Right cardiac atrium (tissue), 5 donors: ENCODE measurements around the gene ATP5MK. TPM values are rescaled to one million over a fixed set of nuclear protein-coding genes. Genes with fewer than 3 reads are reported as not detected.
"Not testable (repeated sequence)": the region's sequence is repeated elsewhere in the genome, so short reads cannot be mapped to it uniquely, and the experiment has no call there.

ENCODE experiments used
- ATAC-seq, 2 donors: fragments of 200-7000 bp; cut with Tn5 transposase; one replicate each; pipeline versions ENCODE4 v1.8.0 to v1.9.1; 2020; ENCODE audit warnings: moderate library complexity in 2 of 2, mild to moderate bottlenecking in 1 of 2
- DNase-seq, 3 donors: peaks; one replicate each; pipeline ENCODE4 v3.0.0-alpha.2; 2020
- H3K27ac ChIP-seq: one replicate; pipeline ENCODE4 v1.5.1; 2013; ENCODE audit warnings: mild to moderate bottlenecking, low read length, control low read depth, moderate library complexity
- H3K27me3 ChIP-seq: one replicate; pipeline ENCODE4 v1.6.1; 2013; ENCODE audit not compliant: control insufficient read depth, insufficient read depth
- H3K4me1 ChIP-seq: one replicate; pipeline ENCODE4 v1.6.1; 2013; ENCODE audit warnings: low read length; ENCODE audit not compliant: control insufficient read depth, insufficient read depth
- H3K4me3 ChIP-seq: one replicate; pipeline ENCODE4 v1.5.1; 2013; ENCODE audit warnings: low read length, control low read depth
- H3K9me3 ChIP-seq: one replicate; pipeline ENCODE4 v1.6.1; 2013; ENCODE audit warnings: low read length; ENCODE audit not compliant: control insufficient read depth
- WGBS: extraction: QIAGEN DNeasy Blood & Tissue Kit; methylation state at CpG from one replicate; pipeline ENCODE4 v1.1.7; 2013; 5-methylcytosine and 5-hydroxymethylcytosine counted together
- intact Hi-C, 4 donors: fragments of 100-400 bp; cut with DNase I; formaldehyde crosslinking; loops; one replicate each; pipeline versions ENCODE4 v1.11.0 to v1.14.0; 2022 to 2023
- polyA plus RNA-seq: library from polyadenylated mRNA; stranded (reverse); fragments of 200-250 nt; gene quantifications from one replicate; pipeline ENCODE4 v1.2.3, GENCODE V29; 2013
- total RNA-seq, 4 donors: library from RNA; stranded (reverse); fragmentation: NEBNext Ultra II Directional; extraction: Animal tissue kit (Norgen Biotek cat#: 25700); gene quantifications; one replicate each; pipeline ENCODE4 v1.2.1, GENCODE V29; 2021
- donor health status: healthy with polysubstance abuse.
- donor health status: DM: no; HTN: yes; CAD: no.
- donor health status: DM: no; HTN: no; CAD: no.
- donor health status: DM: no; HTN: yes; CAD: no; lungs with severe emphysema.
- donor health status: DM: yes; HTN: yes; CAD: no.

Gene ATP5MK
- total and polyA plus RNA-seq, 5 donors = 819 to 3,797 (median 934) TPM

DNA sequence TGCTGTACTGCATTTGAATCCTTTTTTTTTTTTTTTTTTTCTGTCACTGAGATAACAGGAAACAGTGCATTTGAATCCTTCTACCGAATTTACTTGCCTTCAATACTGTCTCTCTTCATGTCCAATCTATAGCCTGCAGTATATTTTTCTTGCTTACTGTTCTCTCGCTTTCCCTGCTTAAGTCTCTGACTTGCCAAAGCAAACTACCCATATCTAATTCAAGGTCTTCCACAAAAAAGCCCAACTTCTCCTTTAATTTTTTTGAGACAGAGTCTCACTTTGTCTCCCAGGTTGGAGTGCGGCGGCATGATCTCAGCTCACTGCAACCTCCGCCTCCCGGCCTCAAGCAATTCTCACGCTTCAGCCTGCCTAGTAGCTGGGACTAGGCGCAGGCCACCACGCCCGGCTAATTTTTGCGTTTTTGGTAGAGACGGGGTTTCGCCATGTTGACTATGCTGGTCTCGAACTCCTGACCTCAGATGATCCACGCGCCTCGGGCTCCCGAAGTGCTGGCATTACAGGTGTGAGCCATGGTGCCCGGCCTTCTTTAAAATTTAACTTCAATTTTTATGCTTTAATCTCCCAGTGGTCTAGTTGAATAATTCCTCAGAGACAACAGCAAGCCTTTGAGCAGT lies 1.0 kb upstream of the ATP5MK start:
- H3K27ac ChIP-seq = no peak overlapping the region
- intact Hi-C loops = no loop called here
- DNase-seq (no peak), ATAC-seq (no peak)
- peak overlapping the region; percentile 80 for H3K4me3 ChIP-seq
- peaks cover 7% of the 10 kb centered on the region for H3K4me1 ChIP-seq
- H3K27me3 ChIP-seq = no peaks in the 10 kb centered on the region
- no peaks in the 10 kb centered on the region for H3K9me3 ChIP-seq
- WGBS = 64% methylated on average over 19 of the region's 19 CpGs

DNA sequence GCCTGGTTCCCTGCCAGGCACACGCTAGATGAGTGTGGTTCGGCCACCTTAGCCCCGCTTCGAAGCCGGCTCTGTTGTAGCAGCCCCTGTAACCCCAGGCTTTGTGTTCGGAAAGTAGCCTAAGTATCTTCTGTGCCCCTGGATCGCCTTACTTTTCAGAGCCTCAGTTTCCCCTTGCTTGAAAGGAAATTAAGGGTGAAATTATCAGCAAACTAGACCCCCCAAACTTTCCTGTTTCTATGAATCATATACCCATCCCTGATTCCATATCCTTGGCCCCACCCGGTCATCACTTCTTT lies 463 bp upstream of the ATP5MK start:
- intact Hi-C loops = no loop called here
- ATAC-seq (no peak), DNase-seq (no peak)
- Histone ChIP-seq H3K4me1 (peaks cover 7% of the 10 kb centered on the region), H3K9me3 (no peaks in the 10 kb centered on the region), H3K4me3 (peak overlapping the region; percentile 80), H3K27me3 (no peaks in the 10 kb centered on the region), H3K27ac (peak overlapping the region; percentile 63)
- WGBS = under 1% methylated on average over 8 of the region's 8 CpGs

GRCh38 chr10:103395754-103396066 lies 565 bp downstream of the ATP5MK start:
- intact Hi-C loops = no loop called here
- Histone ChIP-seq H3K27ac (peak overlapping the region; percentile 91), H3K4me1 (peaks cover 7% of the 10 kb centered on the region), H3K9me3 (no peaks in the 10 kb centered on the region), H3K4me3 (peak overlapping the region; percentile 88), H3K27me3 (no peaks in the 10 kb centered on the region)
- DNase-seq (no peak), ATAC-seq (peak in 1 of 2 donors; percentile 16)
- 4% methylated on average over 11 of the region's 11 CpGs for WGBS

- DNase-seq (no peak), ATAC-seq (no peak)
- Histone ChIP-seq H3K27me3 (no peaks in the 10 kb centered on the region), H3K27ac (no peak overlapping the region), H3K9me3 (no peaks in the 10 kb centered on the region), H3K4me3 (no peak overlapping the region), H3K4me1 (peaks cover 7% of the 10 kb centered on the region)
- intact Hi-C loops = no loop called here
- 87% methylated on average over 14 of the region's 14 CpGs for WGBS
These were observed 2.1 kb downstream of the ATP5MK start for GRCh38 chr10:103394180-103394579.

DNA sequence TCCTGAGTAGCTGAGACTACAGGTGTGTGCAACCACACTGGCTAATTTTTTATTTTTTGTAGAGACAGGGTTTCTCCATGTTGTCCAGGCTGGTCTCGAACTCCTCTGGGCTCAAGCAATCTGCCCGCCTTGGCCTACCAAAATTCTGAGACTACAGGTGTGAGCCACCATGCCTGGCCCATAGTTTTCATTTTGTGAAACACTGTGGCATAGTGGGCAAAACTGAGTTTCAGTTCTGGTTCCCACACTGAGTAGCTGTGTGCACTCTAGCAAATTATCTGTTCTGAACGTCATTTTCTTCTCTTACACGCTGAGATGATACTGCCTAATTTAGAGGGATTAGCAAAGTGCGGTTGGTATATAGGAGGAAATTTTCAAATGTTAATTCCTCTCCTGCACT lies 13.5 kb downstream of the ATP5MK start:
- no peak for ATAC-seq
- intact Hi-C loops = no loop called here
- no peaks in the 10 kb centered on the region for H3K4me1 ChIP-seq
- no peak overlapping the region for H3K4me3 ChIP-seq
- H3K9me3 ChIP-seq = no peaks in the 10 kb centered on the region
- no peak overlapping the region for H3K27ac ChIP-seq
- H3K27me3 ChIP-seq = no peaks in the 10 kb centered on the region
- no peak for DNase-seq
- 95% methylated on average over 5 of the region's 5 CpGs for WGBS

DNA sequence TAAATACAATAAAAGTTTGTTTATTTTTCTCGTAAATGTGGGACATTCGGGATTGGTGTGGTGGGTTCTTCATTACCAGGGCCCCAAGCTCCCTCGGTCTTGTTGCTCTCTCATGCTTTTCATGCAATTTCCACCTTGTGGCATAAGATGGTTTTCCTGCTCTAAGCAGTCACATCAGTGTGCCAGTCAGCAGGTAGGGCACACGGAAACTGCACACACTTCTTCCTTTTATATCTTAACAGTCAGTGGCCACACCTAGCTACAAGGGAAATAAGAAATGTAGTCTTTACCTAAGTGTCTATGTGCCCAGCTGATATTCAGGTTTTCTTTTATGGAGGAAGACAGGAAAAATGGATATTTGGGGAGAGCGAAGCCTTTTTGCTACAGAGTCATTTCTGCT lies 22.0 kb downstream of the ATP5MK start:
- intact Hi-C loops = no loop called here
- 95% methylated on average over 5 of the region's 5 CpGs for WGBS
- peaks cover under 1% of the 10 kb centered on the region for H3K4me1 ChIP-seq
- H3K27me3 ChIP-seq = no peaks in the 10 kb centered on the region
- no peak overlapping the region for H3K27ac ChIP-seq
- H3K4me3 ChIP-seq = no peak overlapping the region
- ATAC-seq (no peak), DNase-seq (no peak)
- no peaks in the 10 kb centered on the region for H3K9me3 ChIP-seq

- no peak overlapping the region for H3K27ac ChIP-seq
- H3K4me1 ChIP-seq = peaks cover 4% of the 10 kb centered on the region
- DNase-seq (no peak), ATAC-seq (no peak)
- no peak overlapping the region for H3K4me3 ChIP-seq
- WGBS = 91% methylated on average over 3 of the region's 3 CpGs
- no peaks in the 10 kb centered on the region for H3K27me3 ChIP-seq
- H3K9me3 ChIP-seq = no peaks in the 10 kb centered on the region
- intact Hi-C loops = no loop called here
These were observed 22.7 kb downstream of the ATP5MK start for GRCh38 chr10:103373544-103373943.

DNA sequence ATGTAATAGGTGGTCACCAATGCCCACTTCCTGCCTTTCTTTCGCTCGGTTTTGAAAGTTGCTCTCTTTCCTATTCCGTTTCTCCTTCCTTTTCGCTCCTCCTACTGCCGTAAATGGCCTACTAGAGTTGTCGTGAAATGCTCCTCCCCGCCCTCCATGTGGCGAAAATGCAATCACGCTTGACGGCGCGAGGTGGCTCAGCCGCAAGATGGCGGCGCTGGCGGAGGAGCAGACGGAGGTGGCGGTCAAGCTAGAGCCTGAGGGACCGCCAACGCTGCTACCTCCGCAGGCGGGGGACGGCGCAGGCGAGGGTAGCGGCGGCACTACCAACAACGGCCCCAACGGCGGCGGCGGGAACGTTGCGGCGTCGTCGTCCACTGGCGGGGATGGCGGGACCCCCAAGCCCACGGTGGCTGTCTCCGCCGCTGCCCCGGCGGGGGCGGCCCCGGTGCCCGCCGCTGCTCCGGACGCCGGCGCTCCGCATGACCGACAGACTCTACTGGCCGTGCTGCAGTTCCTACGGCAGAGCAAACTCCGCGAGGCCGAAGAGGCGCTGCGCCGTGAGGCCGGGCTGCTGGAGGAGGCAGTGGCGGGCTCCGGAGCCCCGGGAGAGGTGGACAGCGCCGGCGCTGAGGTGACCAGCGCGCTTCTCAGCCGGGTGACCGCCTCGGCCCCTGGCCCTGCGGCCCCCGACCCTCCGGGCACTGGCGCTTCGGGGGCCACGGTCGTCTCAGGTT lies 28.3 kb downstream of the ATP5MK start, which contains the start of gene TAF5:
TAF5 (plus strand) TSS at position 195 of the 737 bp plus-strand sequence; CDS start at position 209, 14 bp downstream.
- DNase-seq (peak; percentile 92 to 95 (median 95)), ATAC-seq (peak; percentile 83 to 90)
- peak within 1 kb of the TSS; percentile 93 for H3K4me3 ChIP-seq
- peaks cover 4% of the 10 kb centered on the region for H3K4me1 ChIP-seq
- no peaks in the 10 kb centered on the region for H3K9me3 ChIP-seq
- no peaks in the 10 kb centered on the region for H3K27me3 ChIP-seq
- under 1% methylated on average over 81 of the region's 81 CpGs for WGBS
- intact Hi-C loops = no loop called here
- peak within 1 kb of the TSS; percentile 88 for H3K27ac ChIP-seq

DNA sequence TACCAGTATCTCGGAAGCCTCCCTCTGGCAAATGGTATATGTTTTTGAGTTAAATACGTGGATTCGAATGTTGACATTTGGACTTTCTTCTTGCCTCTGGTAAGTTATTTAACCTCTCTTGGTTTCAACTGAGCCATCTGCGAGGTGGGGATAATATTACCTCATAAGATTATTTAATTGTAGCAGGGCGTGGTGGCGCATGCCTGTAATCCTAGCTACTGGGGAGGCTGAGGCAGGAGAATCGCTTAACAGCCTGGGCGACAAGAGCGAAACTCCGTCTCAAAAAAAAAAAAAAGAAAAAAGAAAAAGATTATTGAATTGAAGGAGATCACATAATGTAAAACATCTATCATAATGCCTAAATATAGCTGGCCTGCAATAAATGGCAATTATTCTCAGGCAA lies 28.9 kb downstream of the ATP5MK start:
- intact Hi-C loops = no loop called here
- H3K27me3 ChIP-seq = no peaks in the 10 kb centered on the region
- H3K4me1 ChIP-seq = peaks cover 4% of the 10 kb centered on the region
- WGBS = 59% methylated on average over 10 of the region's 10 CpGs
- no peak overlapping the region for H3K27ac ChIP-seq
- DNase-seq (no peak), ATAC-seq (no peak)
- H3K4me3 ChIP-seq = peak overlapping the region; percentile 93
- no peaks in the 10 kb centered on the region for H3K9me3 ChIP-seq

GRCh38 chr10:103360791-103361190 lies 35.5 kb downstream of the ATP5MK start:
- H3K4me1 ChIP-seq, ATAC-seq, intact Hi-C loops, H3K27ac ChIP-seq, DNase-seq, H3K27me3 ChIP-seq, H3K9me3 ChIP-seq, H3K4me3 ChIP-seq: not testable (repeated sequence)
- 91% methylated on average over 9 of the region's 9 CpGs for WGBS

DNA sequence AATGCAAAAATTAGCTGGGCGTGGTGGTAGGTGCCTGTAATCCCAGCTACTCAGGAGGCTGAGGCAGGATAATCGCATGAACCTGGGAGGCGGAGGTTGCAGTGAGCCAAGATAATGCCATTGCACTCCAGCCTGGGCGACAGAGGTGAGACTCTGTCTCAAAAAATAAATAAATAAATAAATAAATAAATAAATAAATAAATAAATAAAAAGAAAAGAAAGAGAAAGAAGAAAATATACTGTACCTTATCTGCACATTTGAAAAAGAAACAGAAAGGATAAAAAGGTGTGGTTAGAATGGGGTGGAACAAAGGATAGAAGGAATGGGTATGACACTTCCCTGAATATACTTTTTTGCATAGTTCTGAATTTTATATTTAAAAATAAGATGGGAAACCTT lies 36.8 kb downstream of the ATP5MK start:
- 95% methylated on average over 4 of the region's 4 CpGs for WGBS

More for the DNA sequence above, 36.8 kb downstream of the ATP5MK start:
- intact Hi-C loops, ATAC-seq, H3K4me1 ChIP-seq, H3K4me3 ChIP-seq, H3K27me3 ChIP-seq, H3K9me3 ChIP-seq, H3K27ac ChIP-seq, DNase-seq: not testable (repeated sequence)
